ENCODE data around the gene RACGAP1.

- TF ChIP-seq POLR2A (IDR thresholded peaks at IDR 0.05): no peak
- no peak for TF ChIP-seq CTCF (IDR thresholded peaks at IDR 0.05)
Measured at GRCh38 chr12:50038336-50038735, 13.0 kb upstream of the RACGAP1 start.
